ENCODE measurements around the gene KHDRBS1. TPM values are rescaled to one million over a fixed set of nuclear protein-coding genes. Genes with fewer than 3 reads are reported as not detected.

The KHDRBS1 gene
- total and polyA plus RNA-seq, 7 donors: 58.0 to 83.7 (median 72.0) TPM

DNA sequence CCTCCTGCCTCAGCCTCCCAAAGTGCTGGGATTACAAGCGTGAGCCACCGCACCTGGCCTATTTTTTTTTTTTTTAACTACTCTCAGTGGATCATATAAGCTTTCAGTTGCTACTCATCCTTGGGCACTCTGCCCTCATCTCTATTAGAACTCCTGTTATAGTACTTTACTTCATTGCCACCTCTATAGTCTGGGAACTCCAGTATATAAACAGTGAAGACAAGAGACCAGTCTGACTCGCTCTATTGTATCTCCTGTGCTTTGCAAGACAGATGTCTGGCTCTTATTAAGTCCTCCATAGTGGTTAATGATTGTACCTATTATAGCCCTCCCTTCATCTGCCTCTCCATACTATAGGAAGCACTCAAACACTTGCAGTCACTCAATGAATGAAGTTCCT, 15.1 kb downstream of the KHDRBS1 start:
- 87 to 94% methylated on average over 3 of the region's 3 CpGs for WGBS, 2 donors

DNA sequence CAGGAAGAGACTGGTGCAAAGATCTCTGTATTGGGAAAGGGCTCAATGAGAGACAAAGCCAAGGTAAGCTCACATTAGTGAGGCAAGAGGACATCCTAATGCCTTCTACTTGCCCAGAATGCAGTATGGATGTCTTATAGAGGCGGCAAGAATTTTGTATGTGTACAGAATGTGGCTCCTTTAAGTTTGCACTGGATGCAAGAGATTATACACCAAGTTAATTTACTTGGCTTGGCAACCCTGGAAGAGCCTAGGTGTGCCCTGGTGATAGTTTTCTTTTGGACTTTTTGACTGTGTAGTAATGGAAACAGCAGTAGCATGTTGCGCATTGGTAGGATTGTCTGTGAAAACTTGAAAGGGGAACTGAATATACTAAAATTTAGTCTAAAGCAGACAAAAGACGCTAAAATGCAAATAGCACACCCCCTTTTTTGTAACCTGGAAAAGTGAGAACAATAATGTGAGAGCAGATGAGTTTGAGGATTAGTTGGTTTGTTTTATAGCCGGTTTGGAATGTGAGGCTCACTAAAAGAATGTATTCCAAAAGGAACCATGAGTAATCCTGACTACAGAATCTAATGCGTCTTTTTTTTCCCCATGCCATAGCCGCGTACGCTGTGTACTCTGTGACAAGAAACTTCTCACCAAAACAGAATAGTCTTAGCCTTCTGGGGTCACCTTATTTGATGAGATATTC, 18.1 kb downstream of the KHDRBS1 start:
- Histone ChIP-seq H3K27me3 (no peaks in the 10 kb centered on the region), H3K27ac (peak overlapping the region; percentile 51 to 79 (median 70)), H3K36me3 (peaks cover 11 to 37% (median 18%) of the 10 kb centered on the region in 4 donors), H3K4me1 (peaks cover 0 to 57% (median 32%) of the 10 kb centered on the region in 4 donors), H3K4me3 (no peak overlapping the region), H3K9me3 (no peaks in the 10 kb centered on the region)
- WGBS, 2 donors: 56 to 77% methylated on average over 8 of the region's 8 CpGs
- no peak for DNase-seq
- intact Hi-C loops (cut with DNase I): no loop called here
- no peak for TF ChIP-seq EP300 (IDR thresholded peaks at IDR 0.05)
- no peak for TF ChIP-seq POLR2A (IDR thresholded peaks at IDR 0.05)
- TF ChIP-seq CTCF (IDR thresholded peaks at IDR 0.05): no peak
- no peak for TF ChIP-seq POLR2AphosphoS5 (IDR thresholded peaks at IDR 0.05)

More for the DNA sequence above, 15.1 kb downstream of the KHDRBS1 start:
- H3K4me3 ChIP-seq: no peak overlapping the region
- DNase-seq: no peak
- no peaks in the 10 kb centered on the region for H3K27me3 ChIP-seq
- peaks cover 8 to 16% (median 8%) of the 10 kb centered on the region in 4 donors for H3K36me3 ChIP-seq
- H3K9me3 ChIP-seq: no peaks in the 10 kb centered on the region
- no peak overlapping the region for H3K27ac ChIP-seq
- TF ChIP-seq EP300 (IDR thresholded peaks at IDR 0.05): no peak
- intact Hi-C loops (cut with DNase I): no loop called here
- H3K4me1 ChIP-seq: peaks cover 0 to 84% (median 33%) of the 10 kb centered on the region in 4 donors

- intact Hi-C loops (cut with DNase I): no loop called here
- TF ChIP-seq POLR2A (IDR thresholded peaks at IDR 0.05): no peak
- no peak for TF ChIP-seq EP300 (IDR thresholded peaks at IDR 0.05)
- no peak for TF ChIP-seq CTCF (IDR thresholded peaks at IDR 0.05)
- no peak for TF ChIP-seq POLR2AphosphoS5 (IDR thresholded peaks at IDR 0.05)
- H3K36me3 ChIP-seq: peaks cover 11 to 37% (median 23%) of the 10 kb centered on the region in 4 donors
- WGBS, 2 donors: 28 to 58% methylated on average over 2 of the region's 2 CpGs
- H3K4me3 ChIP-seq: no peak overlapping the region
- H3K9me3 ChIP-seq: no peaks in the 10 kb centered on the region
- H3K27ac ChIP-seq: peak overlapping the region; percentile 51 to 79 (median 70)
- H3K4me1 ChIP-seq: peaks cover 0 to 57% (median 32%) of the 10 kb centered on the region in 4 donors
- DNase-seq: no peak
- H3K27me3 ChIP-seq: no peaks in the 10 kb centered on the region
These were observed 18.6 kb downstream of the KHDRBS1 start for GRCh38 chr1:32032275-32032615.

DNA sequence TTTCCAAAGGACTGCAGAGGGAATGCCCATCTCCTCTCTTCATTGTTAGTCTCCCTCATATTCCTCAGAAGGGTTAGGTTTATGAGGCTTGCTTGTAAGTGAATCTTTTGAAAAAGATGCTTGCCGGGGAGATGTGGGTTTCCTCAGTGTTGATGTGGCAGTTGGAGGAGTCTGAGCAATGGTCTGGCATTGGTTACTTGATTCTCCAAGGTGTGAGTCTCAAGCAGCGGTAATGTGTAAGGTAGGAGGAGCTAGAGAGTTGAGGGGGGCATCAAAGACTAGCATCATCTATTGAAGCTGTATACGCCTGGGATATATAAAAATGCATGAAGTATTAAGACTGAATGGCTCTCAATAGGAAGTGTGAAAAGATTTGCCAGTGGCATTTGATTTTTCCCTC, 21.5 kb downstream of the KHDRBS1 start:
- H3K9me3 ChIP-seq: no peaks in the 10 kb centered on the region
- H3K27me3 ChIP-seq: no peaks in the 10 kb centered on the region
- H3K4me1 ChIP-seq: peaks cover 0 to 31% (median 22%) of the 10 kb centered on the region in 4 donors
- H3K27ac ChIP-seq: no peak overlapping the region
- DNase-seq: no peak
- peaks cover 23 to 53% (median 42%) of the 10 kb centered on the region in 4 donors for H3K36me3 ChIP-seq
- TF ChIP-seq CTCF (IDR thresholded peaks at IDR 0.05) (no peak), POLR2A (IDR thresholded peaks at IDR 0.05) (no peak), EP300 (IDR thresholded peaks at IDR 0.05) (no peak), POLR2AphosphoS5 (IDR thresholded peaks at IDR 0.05) (no peak)
- H3K4me3 ChIP-seq: no peak overlapping the region
- intact Hi-C loops (cut with DNase I): no loop called here
- 80 to 91% methylated on average over 3 of the region's 3 CpGs for WGBS, 2 donors

- Histone ChIP-seq H3K9me3 (no peaks in the 10 kb centered on the region), H3K4me1 (no peaks in the 10 kb centered on the region), H3K27me3 (no peaks in the 10 kb centered on the region), H3K36me3 (peaks cover 1 to 70% (median 46%) of the 10 kb centered on the region in 4 donors), H3K4me3 (no peak overlapping the region), H3K27ac (no peak overlapping the region)
- intact Hi-C loops (cut with DNase I): no loop called here
- TF ChIP-seq POLR2A (IDR thresholded peaks at IDR 0.05): no peak
- no peak for TF ChIP-seq EP300 (IDR thresholded peaks at IDR 0.05)
- no peak for TF ChIP-seq CTCF (IDR thresholded peaks at IDR 0.05)
- no peak for TF ChIP-seq POLR2AphosphoS5 (IDR thresholded peaks at IDR 0.05)
- 90 to 92% methylated on average over 3 of the region's 3 CpGs for WGBS, 2 donors
- DNase-seq: no peak
These were observed 27.0 kb downstream of the KHDRBS1 start for GRCh38 chr1:32040711-32041110.

Data from sigmoid colon (tissue), 7 donors.